ENCODE results near the gene CCDC149. TPM values are rescaled to one million over a fixed set of nuclear protein-coding genes. Genes with fewer than 3 reads are reported as not detected.
A peak's percentile ranks its signal among the peaks of the same experiment; 100 is the strongest.

The CCDC149 gene
- total RNA-seq, 1 donor: 12.3 TPM

GRCh38 chr4:24794480-24794879 lies 118.4 kb downstream of the CCDC149 start:
- Histone ChIP-seq H3K9me3 (ENCODE audit: low read depth, low read length) (no peaks in the 10 kb centered on the region), H3K27me3 (ENCODE audit: insufficient read depth, low read length) (no peaks in the 10 kb centered on the region), H3K79me2 (ENCODE audit: insufficient read depth, low read length) (no peaks in the 10 kb centered on the region), H3K4me1 (ENCODE audit: insufficient read depth, low read length) (peaks cover 18% of the 10 kb centered on the region), H3K4me3 (ENCODE audit: insufficient read depth, low read length) (peak overlapping the region; percentile 60), H3K36me3 (ENCODE audit: insufficient read depth, low read length) (no peaks in the 10 kb centered on the region), H3K4me2 (ENCODE audit: insufficient read depth, low read length) (peak overlapping the region; percentile 83), H3K27ac (ENCODE audit: low read depth, low read length) (peak overlapping the region; percentile 83), H4K20me1 (ENCODE audit: insufficient read depth, low read length) (no peaks in the 10 kb centered on the region), H2AFZ (ENCODE audit: low read length) (peak overlapping the region; percentile 84)
- no peak for TF ChIP-seq CTCF (IDR thresholded peaks at IDR 0.05; ENCODE audit: extremely low read depth, low read depth, low read length)
- DNase-seq (ENCODE audit: insufficient read length, low spot score, missing footprints): peak; percentile 77

GRCh38 chr4:24794051-24794450 lies 118.8 kb downstream of the CCDC149 start:
- Histone ChIP-seq H3K27ac (ENCODE audit: low read depth, low read length) (peak overlapping the region; percentile 83), H3K4me3 (ENCODE audit: insufficient read depth, low read length) (peak overlapping the region; percentile 60), H4K20me1 (ENCODE audit: insufficient read depth, low read length) (no peaks in the 10 kb centered on the region), H3K9me3 (ENCODE audit: low read depth, low read length) (no peaks in the 10 kb centered on the region), H3K79me2 (ENCODE audit: insufficient read depth, low read length) (no peaks in the 10 kb centered on the region), H3K4me2 (ENCODE audit: insufficient read depth, low read length) (peak overlapping the region; percentile 83), H3K27me3 (ENCODE audit: insufficient read depth, low read length) (no peaks in the 10 kb centered on the region), H3K36me3 (ENCODE audit: insufficient read depth, low read length) (no peaks in the 10 kb centered on the region), H2AFZ (ENCODE audit: low read length) (peak overlapping the region; percentile 84), H3K4me1 (ENCODE audit: insufficient read depth, low read length) (peaks cover 18% of the 10 kb centered on the region)
- DNase-seq (ENCODE audit: insufficient read length, low spot score, missing footprints): no peak
- no peak for TF ChIP-seq CTCF (IDR thresholded peaks at IDR 0.05; ENCODE audit: extremely low read depth, low read depth, low read length)

- Histone ChIP-seq H3K79me2 (ENCODE audit: insufficient read depth, low read length) (no peaks in the 10 kb centered on the region), H3K9me3 (ENCODE audit: low read depth, low read length) (no peaks in the 10 kb centered on the region), H3K27ac (ENCODE audit: low read depth, low read length) (no peak overlapping the region), H3K27me3 (ENCODE audit: insufficient read depth, low read length) (no peaks in the 10 kb centered on the region), H2AFZ (ENCODE audit: low read length) (no peak overlapping the region), H4K20me1 (ENCODE audit: insufficient read depth, low read length) (no peaks in the 10 kb centered on the region), H3K4me1 (ENCODE audit: insufficient read depth, low read length) (peaks cover 18% of the 10 kb centered on the region), H3K4me3 (ENCODE audit: insufficient read depth, low read length) (no peak overlapping the region), H3K36me3 (ENCODE audit: insufficient read depth, low read length) (no peaks in the 10 kb centered on the region), H3K4me2 (ENCODE audit: insufficient read depth, low read length) (no peak overlapping the region)
- DNase-seq (ENCODE audit: insufficient read length, low spot score, missing footprints): no peak
- TF ChIP-seq CTCF (IDR thresholded peaks at IDR 0.05; ENCODE audit: extremely low read depth, low read depth, low read length): peak; percentile 46
Observed at GRCh38 chr4:24793219-24794005, 119.4 kb downstream of the CCDC149 start.

- no peak overlapping the region for H3K4me2 ChIP-seq (ENCODE audit: insufficient read depth, low read length)
- H3K4me1 ChIP-seq (ENCODE audit: insufficient read depth, low read length): peaks cover 18% of the 10 kb centered on the region
- H3K79me2 ChIP-seq (ENCODE audit: insufficient read depth, low read length): no peaks in the 10 kb centered on the region
- no peak for DNase-seq (ENCODE audit: insufficient read length, low spot score, missing footprints)
- no peak overlapping the region for H3K27ac ChIP-seq (ENCODE audit: low read depth, low read length)
- H3K4me3 ChIP-seq (ENCODE audit: insufficient read depth, low read length): no peak overlapping the region
- no peaks in the 10 kb centered on the region for H3K27me3 ChIP-seq (ENCODE audit: insufficient read depth, low read length)
- no peaks in the 10 kb centered on the region for H3K9me3 ChIP-seq (ENCODE audit: low read depth, low read length)
- no peaks in the 10 kb centered on the region for H3K36me3 ChIP-seq (ENCODE audit: insufficient read depth, low read length)
- no peak for TF ChIP-seq CTCF (IDR thresholded peaks at IDR 0.05; ENCODE audit: extremely low read depth, low read depth, low read length)
- H4K20me1 ChIP-seq (ENCODE audit: insufficient read depth, low read length): no peaks in the 10 kb centered on the region
- no peak overlapping the region for H2AFZ ChIP-seq (ENCODE audit: low read length)
Observed at GRCh38 chr4:24792552-24792951, 120.3 kb downstream of the CCDC149 start.

All from osteoblast (primary cell).